Glomerular visceral epithelial cell (primary cell): Measurements from ENCODE around the gene CYFIP2.

Experiments used
- DNase-seq: peaks from one replicate; pipeline ENCODE4 v3.0.0-alpha.2; 2016; ENCODE audit errors: extremely low spot score

CYFIP2 gene

GRCh38 chr5:157258450-157258849, 7.5 kb upstream of the CYFIP2 start:
- DNase-seq, result no peak

GRCh38 chr5:157259699-157260098, 6.2 kb upstream of the CYFIP2 start:
- DNase-seq, result no peak

- no peak for DNase-seq
These were observed 2.3 kb upstream of the CYFIP2 start for GRCh38 chr5:157263496-157264090.

GRCh38 chr5:157266286-157267007, 524 bp downstream of the CYFIP2 start:
- DNase-seq, result peak; percentile 27

- no peak for DNase-seq
These were observed 1.1 kb downstream of the CYFIP2 start for GRCh38 chr5:157267025-157267424.

- DNase-seq, result no peak
These were observed 2.0 kb downstream of the CYFIP2 start for GRCh38 chr5:157267761-157268480.

GRCh38 chr5:157269165-157269671, 3.3 kb downstream of the CYFIP2 start:
- peak; percentile 61 for DNase-seq

- DNase-seq, result no peak
These were observed 3.9 kb downstream of the CYFIP2 start for GRCh38 chr5:157269761-157270272.

- no peak for DNase-seq
These were observed 4.8 kb downstream of the CYFIP2 start for GRCh38 chr5:157270771-157271170.

- no peak for DNase-seq
These were observed 5.9 kb downstream of the CYFIP2 start for GRCh38 chr5:157271740-157272271.

- DNase-seq, result no peak
These were observed 7.2 kb downstream of the CYFIP2 start for GRCh38 chr5:157273131-157273556.

DNA sequence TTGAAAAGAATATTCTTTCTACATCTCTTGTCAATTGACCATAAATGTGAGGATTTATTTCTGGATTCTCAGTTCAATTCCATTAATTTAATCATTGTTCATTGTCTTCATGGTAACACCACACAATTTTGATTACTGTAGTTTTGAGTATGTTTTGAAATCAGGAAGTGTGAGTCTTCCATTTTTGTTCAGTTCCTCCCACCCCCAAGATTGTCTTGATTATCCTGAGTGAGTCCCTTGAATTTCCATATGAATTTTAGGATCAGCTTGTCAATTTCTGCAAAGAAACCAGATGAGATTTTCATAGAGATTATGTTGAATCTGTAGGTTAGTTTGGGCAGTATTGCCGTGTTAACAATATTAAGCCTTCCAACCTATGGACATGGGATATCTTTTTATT, 9.5 kb downstream of the CYFIP2 start:
- DNase-seq, result no peak

DNA sequence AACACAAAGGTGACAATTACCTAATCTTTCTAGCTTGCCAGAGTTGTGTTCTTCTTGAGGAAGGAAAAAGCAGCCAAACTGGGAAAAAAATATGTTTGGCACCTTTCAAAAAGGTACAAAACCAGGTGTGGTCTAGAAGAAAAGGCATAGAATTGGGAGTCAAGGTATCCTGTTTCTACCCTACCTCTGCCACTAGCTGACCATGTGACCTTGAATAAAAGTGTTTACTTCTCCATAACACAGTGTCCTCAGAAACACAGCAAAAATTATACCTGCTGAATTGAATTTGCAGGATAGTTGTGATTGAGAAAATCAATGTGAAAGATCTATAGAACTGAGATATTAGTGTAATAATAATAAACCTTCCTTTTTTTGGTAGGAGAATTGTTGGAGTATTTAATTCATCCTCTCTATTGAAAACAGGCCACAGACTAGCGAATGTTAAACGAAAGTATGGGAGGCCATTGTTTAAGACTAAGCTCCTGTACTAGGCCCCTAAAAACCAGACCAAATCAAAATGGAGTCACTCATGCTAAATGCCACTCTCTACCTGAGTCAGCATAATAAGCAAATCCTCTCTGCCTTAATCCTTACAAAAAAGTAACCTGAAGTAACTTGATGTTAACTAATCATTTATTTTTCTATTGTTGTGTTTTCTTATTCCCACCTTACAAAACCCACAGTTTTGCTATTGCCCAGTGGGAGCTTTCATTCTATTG, 12.6 kb downstream of the CYFIP2 start:
- no peak for DNase-seq

DNA sequence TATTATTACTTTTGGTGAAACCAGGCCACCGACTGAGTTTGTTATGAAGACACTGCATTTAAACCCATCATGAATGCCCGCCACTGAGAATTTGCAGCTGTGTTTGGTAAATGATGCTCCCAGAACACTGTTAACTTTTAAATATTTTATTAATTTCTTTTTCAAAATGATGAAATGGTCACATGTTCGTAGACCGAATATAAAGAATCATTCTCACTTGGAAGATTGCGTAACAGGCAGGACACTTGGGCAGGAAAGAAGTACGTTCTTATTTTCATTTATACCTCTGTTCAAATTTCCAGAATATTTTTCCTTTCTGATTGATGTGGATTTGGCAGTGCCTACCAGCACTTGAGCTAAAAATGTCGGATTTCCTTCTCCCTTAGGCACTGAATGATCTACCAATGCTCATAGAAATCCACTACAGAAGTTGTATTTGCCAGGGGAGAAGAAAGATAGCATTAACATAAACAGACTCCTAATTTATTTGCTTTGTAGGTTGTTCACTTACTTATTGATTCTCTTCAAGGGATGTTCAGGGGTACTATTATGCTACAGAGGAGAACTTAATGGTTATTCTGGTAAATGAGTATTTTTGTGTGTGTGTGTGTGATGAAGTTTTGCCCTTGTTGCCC, 13.8 kb downstream of the CYFIP2 start:
- DNase-seq, result no peak

DNA sequence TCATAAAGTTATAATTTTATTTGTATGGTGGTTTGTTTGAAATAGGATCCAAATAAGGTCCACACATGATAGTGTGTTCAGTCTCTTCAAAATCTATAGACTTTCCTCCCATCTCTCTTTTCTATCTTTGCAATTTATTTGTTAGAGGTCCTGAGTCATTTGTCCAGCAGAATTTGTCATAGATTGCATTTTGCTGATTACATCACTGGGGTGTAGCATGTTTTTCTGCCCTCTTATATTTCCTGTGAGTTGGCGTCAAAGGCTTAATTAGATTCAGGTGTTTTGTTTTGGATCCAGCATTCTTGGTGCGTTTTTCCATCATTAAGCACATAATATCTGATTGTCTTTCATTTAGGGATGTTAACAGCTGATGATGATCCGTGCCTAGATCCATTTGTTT, 15.0 kb downstream of the CYFIP2 start:
- DNase-seq, result no peak

DNA sequence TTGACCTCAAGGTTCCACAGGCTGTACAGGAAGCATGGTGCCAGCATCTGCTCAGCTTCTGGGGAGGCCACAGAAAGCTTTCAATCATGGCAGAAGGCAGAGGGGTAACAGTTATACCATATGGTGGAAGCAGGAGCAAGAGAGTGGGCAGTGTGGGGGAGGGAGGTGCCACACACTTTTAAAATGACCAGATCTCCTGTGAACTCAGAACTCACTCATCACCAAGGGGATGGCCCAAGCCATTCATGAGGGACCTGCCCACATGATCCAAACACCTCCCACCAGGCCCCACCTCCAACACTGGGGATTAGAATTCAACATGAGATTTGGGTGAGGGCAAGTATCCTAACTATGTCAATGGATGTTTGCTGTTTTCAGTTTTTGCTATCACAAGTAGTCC, 16.2 kb downstream of the CYFIP2 start:
- no peak for DNase-seq

- no peak for DNase-seq
These were observed 17.5 kb downstream of the CYFIP2 start for GRCh38 chr5:157283434-157283833.

DNA sequence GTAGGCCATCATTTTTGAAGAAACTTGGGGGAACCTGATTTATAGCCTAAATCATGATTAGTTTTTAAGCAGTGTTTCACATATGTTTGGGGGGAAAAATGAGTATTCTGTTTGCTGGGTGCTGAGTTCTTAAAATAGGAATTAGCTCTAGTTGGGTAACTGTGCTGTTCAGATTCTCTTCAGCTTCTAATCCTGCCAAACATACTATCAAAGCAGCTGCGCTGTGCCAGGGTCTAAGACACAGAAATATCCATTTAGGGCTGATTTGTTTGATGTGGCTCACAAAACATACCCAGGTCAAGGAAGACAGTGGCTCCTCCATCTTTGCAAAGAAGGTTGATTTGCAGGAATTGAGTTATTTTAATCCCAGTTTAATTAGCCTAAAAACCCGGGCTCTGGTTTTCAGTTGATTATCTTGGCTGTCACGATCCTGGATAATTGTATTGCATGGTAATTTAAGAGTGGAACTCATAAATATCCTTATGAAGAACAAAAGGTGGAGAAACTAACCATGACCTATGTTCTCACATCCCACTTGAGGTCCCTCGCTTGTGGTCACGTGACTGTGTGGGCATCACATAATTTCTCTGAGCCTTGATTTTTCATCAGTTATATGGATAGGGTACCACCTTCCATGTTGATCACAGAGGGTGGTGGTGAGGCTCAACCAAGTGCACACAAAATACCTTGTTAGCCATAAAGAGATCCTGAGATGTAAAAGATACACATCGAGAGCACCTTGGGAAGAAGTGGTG, 18.7 kb downstream of the CYFIP2 start:
- no peak for DNase-seq

DNA sequence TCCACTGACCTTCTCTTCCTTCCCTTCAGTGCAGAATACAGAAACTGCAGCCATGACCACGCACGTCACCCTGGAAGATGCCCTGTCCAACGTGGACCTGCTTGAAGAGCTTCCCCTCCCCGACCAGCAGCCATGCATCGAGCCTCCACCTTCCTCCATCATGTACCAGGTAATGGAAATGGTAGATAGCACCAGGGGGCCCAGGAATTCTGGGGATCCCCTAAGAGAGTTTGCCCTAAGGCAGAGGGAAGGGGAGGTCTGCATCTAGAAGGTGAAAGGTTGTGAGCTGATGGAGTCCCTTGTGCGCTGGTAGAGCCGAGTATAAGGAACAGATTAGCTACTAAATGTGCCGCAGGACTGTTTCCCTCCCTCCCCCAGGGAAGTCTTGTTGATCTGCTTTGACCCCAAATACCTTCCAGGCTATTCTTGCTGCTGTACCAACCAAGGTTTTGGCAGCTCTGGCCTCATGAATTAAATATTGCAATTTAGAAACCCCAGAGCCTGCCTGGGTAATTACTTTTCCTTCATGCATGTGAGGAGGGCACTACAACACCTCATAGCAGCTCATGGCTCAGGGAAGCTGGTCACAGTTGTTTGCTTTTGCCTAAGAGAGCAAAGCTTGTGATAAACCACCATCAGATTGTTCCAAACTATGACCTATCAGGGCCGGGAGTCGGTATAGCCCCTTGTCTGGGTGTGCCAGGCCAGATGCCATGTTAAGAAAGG, 19.6 kb downstream of the CYFIP2 start:
- no peak for DNase-seq

GRCh38 chr5:157286761-157287211, 20.9 kb downstream of the CYFIP2 start:
- DNase-seq, result no peak
